Stimulated activated CD8-positive, alpha-beta memory T cell treated with anti-CD3 and anti-CD28 coated beads, Interleukin-4, amount 100 ng/mL, for 24 hours (primary cell): Measurements from ENCODE around the gene LLGL2.
A peak's percentile ranks its signal among the peaks of the same experiment; 100 is the strongest.
"Not testable (repeated sequence)": the region's sequence is repeated elsewhere in the genome, so short reads cannot be mapped to it uniquely, and the experiment has no call there.

Source experiments
- DNase-seq: peaks from one replicate; pipeline ENCODE4 v3.0.0-alpha.2; 2020; ENCODE audit warnings: low read depth

LLGL2 gene

GRCh38 chr17:75592348-75593020 is 67.0 kb downstream of the LLGL2 start:
- DNase-seq = no peak

- DNase-seq = not testable (repeated sequence)
These were observed 67.9 kb downstream of the LLGL2 start for GRCh38 chr17:75593430-75593829.

GRCh38 chr17:75594499-75595283 is 69.2 kb downstream of the LLGL2 start:
- DNase-seq = no peak

- DNase-seq = no peak
These were observed 69.9 kb downstream of the LLGL2 start for GRCh38 chr17:75595284-75595919.

- DNase-seq = no peak
These were observed 70.4 kb downstream of the LLGL2 start for GRCh38 chr17:75595920-75596313.

GRCh38 chr17:75596320-75597087 is 71.0 kb downstream of the LLGL2 start:
- DNase-seq = no peak

GRCh38 chr17:75601057-75601987 is 75.8 kb downstream of the LLGL2 start:
- peak; percentile 38 for DNase-seq

GRCh38 chr17:75602644-75603043 is 77.1 kb downstream of the LLGL2 start:
- no peak for DNase-seq

- DNase-seq = no peak
These were observed 77.6 kb downstream of the LLGL2 start for GRCh38 chr17:75603123-75603522.

- DNase-seq = no peak
These were observed 78.7 kb downstream of the LLGL2 start for GRCh38 chr17:75604034-75604695.

GRCh38 chr17:75605790-75606189 is 80.3 kb downstream of the LLGL2 start:
- DNase-seq = no peak

- no peak for DNase-seq
These were observed 81.6 kb downstream of the LLGL2 start for GRCh38 chr17:75607086-75607485.

GRCh38 chr17:75610103-75610984 is 84.8 kb downstream of the LLGL2 start:
- DNase-seq = no peak

- DNase-seq = no peak
These were observed 86.4 kb downstream of the LLGL2 start for GRCh38 chr17:75611851-75612429.

GRCh38 chr17:75612906-75613626 is 87.6 kb downstream of the LLGL2 start:
- DNase-seq = no peak

GRCh38 chr17:75614006-75614405 is 88.5 kb downstream of the LLGL2 start:
- no peak for DNase-seq

GRCh38 chr17:75614556-75615270 is 89.2 kb downstream of the LLGL2 start:
- no peak for DNase-seq

- DNase-seq = no peak
These were observed 89.8 kb downstream of the LLGL2 start for GRCh38 chr17:75615301-75615700.
